Loucy (cell line): ENCODE measurements around the gene VWF.

ENCODE experiments used
- CTCF ChIP-seq: fragments of 200-600 bp; sonication (generic); conservative IDR thresholded peaks from 2 replicates; pipeline ENCODE4 v1.5.1; 2014; ENCODE audit warnings: mild to moderate bottlenecking, antibody characterized with exemption, low read length
- EZH2phosphoT487 ChIP-seq: fragments of 200-600 bp; IDR thresholded peaks from 2 replicates; pipeline ENCODE4 v1.6.1; 2018; ENCODE audit warnings: antibody characterized with exemption, mild to moderate bottlenecking, moderate library complexity, borderline replicate concordance

GRCh38 chr12:6059860-6060565, 64.5 kb downstream of the VWF start:
- no peak for TF ChIP-seq CTCF
- no peak for TF ChIP-seq EZH2phosphoT487
